GM06990 (cell line): ENCODE data around the gene LPP.

Experiments used
- DNase-seq: peaks from one replicate; pipeline ENCODE4 v3.0.0-alpha.2; 2011; ENCODE audit not compliant: insufficient read length; ENCODE audit errors: extremely low read depth
- H3K27me3 ChIP-seq: replicated peaks from 2 replicates; pipeline ENCODE4 v1.6.0; 2011; ENCODE audit warnings: low read length; ENCODE audit not compliant: control insufficient read depth, insufficient read depth
- H3K36me3 ChIP-seq: 2 replicates; pipeline ENCODE4 v1.5.1; 2011; ENCODE audit warnings: low read length; ENCODE audit not compliant: control insufficient read depth, insufficient read depth
- H3K4me3 ChIP-seq: replicated peaks from 2 replicates; pipeline ENCODE4 v1.5.1; 2011; ENCODE audit warnings: low read depth, mild to moderate bottlenecking, control low read depth, low read length
- CTCF ChIP-seq: IDR thresholded peaks from 2 replicates; pipeline ENCODE4 v1.5.1; 2011; ENCODE audit warnings: low read length, control low read depth, mild to moderate bottlenecking, inconsistent platforms; ENCODE audit not compliant: insufficient read depth, poor library complexity, severe bottlenecking

The LPP gene

GRCh38 chr3:188788621-188789081, 634.7 kb downstream of the LPP start:
- Histone ChIP-seq H3K27me3 (no peaks in the 10 kb centered on the region; the same call in 1 of the 2 replicates), H3K36me3 (no peaks in the 10 kb centered on the region), H3K4me3 (no peak overlapping the region)
- DNase-seq, result no peak
- no peak for TF ChIP-seq CTCF

GRCh38 chr3:188789251-188789650, 635.3 kb downstream of the LPP start:
- H3K36me3 ChIP-seq, result no peaks in the 10 kb centered on the region
- H3K27me3 ChIP-seq, result no peaks in the 10 kb centered on the region; the same call in 1 of the 2 replicates
- TF ChIP-seq CTCF, result no peak
- no peak overlapping the region for H3K4me3 ChIP-seq
- DNase-seq, result no peak

- TF ChIP-seq CTCF, result no peak
- H3K36me3 ChIP-seq, result no peaks in the 10 kb centered on the region
- H3K4me3 ChIP-seq, result no peak overlapping the region
- no peak for DNase-seq
- H3K27me3 ChIP-seq, result no peaks in the 10 kb centered on the region; the same call in 1 of the 2 replicates
Measured at GRCh38 chr3:188791311-188791710, 637.4 kb downstream of the LPP start.

GRCh38 chr3:188792793-188793192, 638.8 kb downstream of the LPP start:
- Histone ChIP-seq H3K27me3 (no peaks in the 10 kb centered on the region; the same call in 1 of the 2 replicates), H3K36me3 (no peaks in the 10 kb centered on the region), H3K4me3 (no peak overlapping the region)
- no peak for TF ChIP-seq CTCF
- no peak for DNase-seq

- TF ChIP-seq CTCF, result no peak
- Histone ChIP-seq H3K27me3 (no peaks in the 10 kb centered on the region; the same call in 1 of the 2 replicates), H3K4me3 (no peak overlapping the region), H3K36me3 (no peaks in the 10 kb centered on the region)
- DNase-seq, result peak; percentile 2
Measured at GRCh38 chr3:188796122-188796631, 642.2 kb downstream of the LPP start.

- no peak overlapping the region for H3K4me3 ChIP-seq
- DNase-seq, result no peak
- TF ChIP-seq CTCF, result no peak
- no peaks in the 10 kb centered on the region for H3K36me3 ChIP-seq
- H3K27me3 ChIP-seq, result no peaks in the 10 kb centered on the region
Measured at GRCh38 chr3:188797045-188797444, 643.1 kb downstream of the LPP start.
